B cell (primary cell): ENCODE data around the gene MPC1.

Experiments
- EZH2 ChIP-seq: IDR thresholded peaks from 2 replicates; pipeline ENCODE4 v1.6.1; 2012; ENCODE audit warnings: borderline replicate concordance, low read depth, mild to moderate bottlenecking, moderate library complexity, low read length; ENCODE audit not compliant: insufficient read depth, poor library complexity, severe bottlenecking
- TF ChIP-seq, protein P1 (sequence below): fragments of 200-600 bp; IDR thresholded peaks from one replicate; pipeline ENCODE4 v1.8.0; 2022; ENCODE audit warnings: antibody characterized with exemption, mild to moderate bottlenecking

DNA sequence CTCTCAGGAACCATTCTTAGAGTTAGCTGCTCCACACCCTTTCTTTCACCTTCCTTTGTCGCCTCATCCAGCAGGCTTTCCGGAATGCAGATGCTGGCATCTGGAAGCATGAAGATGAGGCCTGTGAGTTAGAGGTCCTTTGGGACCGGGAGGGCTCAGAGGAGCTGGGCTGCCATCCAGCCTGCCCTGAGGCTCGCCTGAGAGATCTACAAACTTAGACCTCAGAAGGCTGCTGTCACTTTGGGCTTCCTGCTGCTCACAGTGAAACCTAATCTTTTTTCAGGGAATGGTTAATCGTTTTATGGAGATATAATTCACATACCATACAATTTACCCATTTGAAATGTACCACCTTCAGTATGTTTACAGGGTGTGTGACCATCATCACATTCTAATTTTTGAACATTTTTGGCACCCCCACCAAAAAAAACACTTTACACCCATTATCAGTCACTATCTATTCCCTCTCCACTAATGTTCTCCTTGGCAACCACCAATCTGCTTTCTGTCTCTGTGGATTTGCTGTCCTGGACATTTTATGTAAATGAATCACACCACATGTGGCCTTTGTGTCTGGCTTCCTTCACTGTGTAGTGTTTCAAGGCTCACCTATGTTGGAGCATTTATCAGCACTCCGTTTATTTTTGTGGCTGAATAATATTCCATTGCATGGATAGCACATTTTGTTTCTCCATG is 20.0 kb upstream of the MPC1 start:
- TF ChIP-seq, protein P1, sequence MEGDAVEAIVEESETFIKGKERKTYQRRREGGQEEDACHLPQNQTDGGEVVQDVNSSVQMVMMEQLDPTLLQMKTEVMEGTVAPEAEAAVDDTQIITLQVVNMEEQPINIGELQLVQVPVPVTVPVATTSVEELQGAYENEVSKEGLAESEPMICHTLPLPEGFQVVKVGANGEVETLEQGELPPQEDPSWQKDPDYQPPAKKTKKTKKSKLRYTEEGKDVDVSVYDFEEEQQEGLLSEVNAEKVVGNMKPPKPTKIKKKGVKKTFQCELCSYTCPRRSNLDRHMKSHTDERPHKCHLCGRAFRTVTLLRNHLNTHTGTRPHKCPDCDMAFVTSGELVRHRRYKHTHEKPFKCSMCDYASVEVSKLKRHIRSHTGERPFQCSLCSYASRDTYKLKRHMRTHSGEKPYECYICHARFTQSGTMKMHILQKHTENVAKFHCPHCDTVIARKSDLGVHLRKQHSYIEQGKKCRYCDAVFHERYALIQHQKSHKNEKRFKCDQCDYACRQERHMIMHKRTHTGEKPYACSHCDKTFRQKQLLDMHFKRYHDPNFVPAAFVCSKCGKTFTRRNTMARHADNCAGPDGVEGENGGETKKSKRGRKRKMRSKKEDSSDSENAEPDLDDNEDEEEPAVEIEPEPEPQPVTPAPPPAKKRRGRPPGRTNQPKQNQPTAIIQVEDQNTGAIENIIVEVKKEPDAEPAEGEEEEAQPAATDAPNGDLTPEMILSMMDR, result no peak
- no peak for TF ChIP-seq EZH2
